Panc1 (cell line): ENCODE data around the gene DTNBP1.

Source experiments
- POLR2AphosphoS5 ChIP-seq: IDR thresholded peaks from 2 replicates; pipeline ENCODE4 v1.6.1; 2012; ENCODE audit warnings: mild to moderate bottlenecking, low read depth, low read length, moderate library complexity
- SIN3A ChIP-seq: IDR thresholded peaks from 2 replicates; pipeline ENCODE4 v1.6.1; 2012; ENCODE audit warnings: low read depth, mild to moderate bottlenecking, low read length, moderate library complexity, borderline replicate concordance; ENCODE audit not compliant: insufficient read depth
- TF ChIP-seq, protein P1 (sequence below): fragments of 450-650 bp; IDR thresholded peaks from 2 replicates; pipeline ENCODE4 v1.5.1; 2017; ENCODE audit warnings: mild to moderate bottlenecking
- TF ChIP-seq, protein P2 (sequence below), 2 experiments: IDR thresholded peaks; 2 replicates each; pipeline ENCODE4 v1.6.1; 2011 to 2012; ENCODE audit warnings: low read depth in 2 of 2, control low read depth in 1 of 2, low read length in 1 of 2, mild to moderate bottlenecking in 1 of 2, moderate library complexity in 1 of 2; ENCODE audit not compliant: insufficient read depth in 1 of 2

DNA sequence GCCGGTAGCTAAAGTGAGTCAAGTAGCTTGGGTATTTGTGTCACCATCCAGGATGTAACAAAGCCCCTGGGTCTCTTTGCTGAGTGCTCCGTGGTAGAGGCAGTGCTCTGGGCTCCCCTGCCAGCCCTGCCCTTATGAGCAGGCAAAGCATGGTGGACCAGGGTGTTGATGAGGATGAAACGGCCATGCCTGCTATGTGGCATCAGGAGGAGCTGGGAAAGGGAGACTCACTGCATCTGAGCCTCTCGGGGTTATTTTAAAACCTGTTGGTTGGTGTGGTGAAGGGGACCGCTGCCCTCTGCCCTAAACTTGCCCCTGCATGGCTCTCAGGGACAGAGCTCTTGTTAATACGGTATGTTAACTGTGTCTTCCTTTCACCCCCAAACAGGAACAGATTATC lies 143.1 kb downstream of the DTNBP1 start:
- TF ChIP-seq, protein P1, sequence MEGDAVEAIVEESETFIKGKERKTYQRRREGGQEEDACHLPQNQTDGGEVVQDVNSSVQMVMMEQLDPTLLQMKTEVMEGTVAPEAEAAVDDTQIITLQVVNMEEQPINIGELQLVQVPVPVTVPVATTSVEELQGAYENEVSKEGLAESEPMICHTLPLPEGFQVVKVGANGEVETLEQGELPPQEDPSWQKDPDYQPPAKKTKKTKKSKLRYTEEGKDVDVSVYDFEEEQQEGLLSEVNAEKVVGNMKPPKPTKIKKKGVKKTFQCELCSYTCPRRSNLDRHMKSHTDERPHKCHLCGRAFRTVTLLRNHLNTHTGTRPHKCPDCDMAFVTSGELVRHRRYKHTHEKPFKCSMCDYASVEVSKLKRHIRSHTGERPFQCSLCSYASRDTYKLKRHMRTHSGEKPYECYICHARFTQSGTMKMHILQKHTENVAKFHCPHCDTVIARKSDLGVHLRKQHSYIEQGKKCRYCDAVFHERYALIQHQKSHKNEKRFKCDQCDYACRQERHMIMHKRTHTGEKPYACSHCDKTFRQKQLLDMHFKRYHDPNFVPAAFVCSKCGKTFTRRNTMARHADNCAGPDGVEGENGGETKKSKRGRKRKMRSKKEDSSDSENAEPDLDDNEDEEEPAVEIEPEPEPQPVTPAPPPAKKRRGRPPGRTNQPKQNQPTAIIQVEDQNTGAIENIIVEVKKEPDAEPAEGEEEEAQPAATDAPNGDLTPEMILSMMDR: no peak
- TF ChIP-seq POLR2AphosphoS5 (no peak), SIN3A (no peak)
- TF ChIP-seq, protein P2, sequence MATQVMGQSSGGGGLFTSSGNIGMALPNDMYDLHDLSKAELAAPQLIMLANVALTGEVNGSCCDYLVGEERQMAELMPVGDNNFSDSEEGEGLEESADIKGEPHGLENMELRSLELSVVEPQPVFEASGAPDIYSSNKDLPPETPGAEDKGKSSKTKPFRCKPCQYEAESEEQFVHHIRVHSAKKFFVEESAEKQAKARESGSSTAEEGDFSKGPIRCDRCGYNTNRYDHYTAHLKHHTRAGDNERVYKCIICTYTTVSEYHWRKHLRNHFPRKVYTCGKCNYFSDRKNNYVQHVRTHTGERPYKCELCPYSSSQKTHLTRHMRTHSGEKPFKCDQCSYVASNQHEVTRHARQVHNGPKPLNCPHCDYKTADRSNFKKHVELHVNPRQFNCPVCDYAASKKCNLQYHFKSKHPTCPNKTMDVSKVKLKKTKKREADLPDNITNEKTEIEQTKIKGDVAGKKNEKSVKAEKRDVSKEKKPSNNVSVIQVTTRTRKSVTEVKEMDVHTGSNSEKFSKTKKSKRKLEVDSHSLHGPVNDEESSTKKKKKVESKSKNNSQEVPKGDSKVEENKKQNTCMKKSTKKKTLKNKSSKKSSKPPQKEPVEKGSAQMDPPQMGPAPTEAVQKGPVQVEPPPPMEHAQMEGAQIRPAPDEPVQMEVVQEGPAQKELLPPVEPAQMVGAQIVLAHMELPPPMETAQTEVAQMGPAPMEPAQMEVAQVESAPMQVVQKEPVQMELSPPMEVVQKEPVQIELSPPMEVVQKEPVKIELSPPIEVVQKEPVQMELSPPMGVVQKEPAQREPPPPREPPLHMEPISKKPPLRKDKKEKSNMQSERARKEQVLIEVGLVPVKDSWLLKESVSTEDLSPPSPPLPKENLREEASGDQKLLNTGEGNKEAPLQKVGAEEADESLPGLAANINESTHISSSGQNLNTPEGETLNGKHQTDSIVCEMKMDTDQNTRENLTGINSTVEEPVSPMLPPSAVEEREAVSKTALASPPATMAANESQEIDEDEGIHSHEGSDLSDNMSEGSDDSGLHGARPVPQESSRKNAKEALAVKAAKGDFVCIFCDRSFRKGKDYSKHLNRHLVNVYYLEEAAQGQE (IDR thresholded peaks at IDR 0.05; ENCODE audit: insufficient read depth in 1 of 2, low read depth in 2 of 2, low read length in 1 of 2): no peak
